WTC11 (cell line): ENCODE data around the gene FLT3. TPM values are rescaled to one million over a fixed set of nuclear protein-coding genes. Genes with fewer than 3 reads are reported as not detected.

Experiments
- ATAC-seq: fragments of 200-7000 bp; cut with Tn5 transposase; 2 replicates; pipeline ENCODE4 v1.10.0; 2021; ENCODE audit warnings: mild to moderate bottlenecking, moderate library complexity
- CTCF ChIA-PET: fragments of 300-600 bp; sonication (Branson Sonifier 250); formaldehyde crosslinking; loops from one replicate; lab custom pipeline; 2021; ENCODE audit warnings: antibody characterized with exemption; lab: Charles Lee
- POLR2A ChIA-PET: fragments of 350-600 bp; sonication (Branson Sonifier 250); formaldehyde crosslinking; loops from one replicate; lab custom pipeline; 2021; ENCODE audit warnings: antibody characterized with exemption; lab: Charles Lee
- DNase-seq: peaks from one replicate; pipeline ENCODE4 v3.0.0; 2021; ENCODE audit warnings: low spot score
- H3K27ac Mint-ChIP-seq: 2 replicates; pipeline ENCODE4 v1.8.0; 2021; ENCODE audit warnings: mixed read lengths
- H3K27me3 Mint-ChIP-seq: 2 replicates; pipeline ENCODE4 v1.8.0; 2021; ENCODE audit warnings: low read depth, mild to moderate bottlenecking, moderate library complexity, mixed read lengths
- H3K36me3 Mint-ChIP-seq: 2 replicates; pipeline ENCODE4 v1.8.0; 2021; ENCODE audit warnings: mixed read lengths
- H3K4me1 Mint-ChIP-seq: 2 replicates; pipeline ENCODE4 v1.8.0; 2022; ENCODE audit warnings: mixed read lengths
- H3K4me3 Mint-ChIP-seq: 2 replicates; pipeline ENCODE4 v1.8.0; 2021; ENCODE audit warnings: mild to moderate bottlenecking, moderate library complexity, mixed read lengths
- H3K9me3 Mint-ChIP-seq: 2 replicates; pipeline ENCODE4 v1.8.0; 2021; ENCODE audit warnings: mixed read lengths
- ATF1 ChIP-seq: sonication (generic); formaldehyde crosslinking; IDR thresholded peaks from 2 replicates; pipeline ENCODE4 v1.8.1; 2023; ENCODE audit warnings: mild to moderate bottlenecking, moderate library complexity, missing genetic modification reagents
- FOXJ3 ChIP-seq: sonication (generic); formaldehyde crosslinking; IDR thresholded peaks from 2 replicates; pipeline ENCODE4 v1.9.0; 2021; ENCODE audit warnings: missing genetic modification reagents, mild to moderate bottlenecking, borderline replicate concordance
- GRHL2 ChIP-seq: fragments of 250-450 bp; sonication (Bioruptor Pico); IDR thresholded peaks from 2 replicates; pipeline ENCODE4 v1.8.0; 2022; ENCODE audit warnings: mild to moderate bottlenecking, moderate library complexity; ENCODE audit not compliant: insufficient replicate concordance, severe bottlenecking
- GTF2I ChIP-seq: fragments of 250-450 bp; sonication (Bioruptor Pico); conservative IDR thresholded peaks from 2 replicates; pipeline ENCODE4 v1.4.0; 2021; ENCODE audit warnings: mild to moderate bottlenecking
- HMGA2 ChIP-seq: fragments of 250-450 bp; sonication (Bioruptor Pico); IDR thresholded peaks from 2 replicates; pipeline ENCODE4 v1.4.0; 2021; ENCODE audit warnings: mild to moderate bottlenecking, moderate library complexity
- JAZF1 ChIP-seq: fragments of 250-450 bp; sonication (Bioruptor Pico); IDR thresholded peaks from 2 replicates; pipeline ENCODE4 v1.9.0; 2021; ENCODE audit warnings: moderate library complexity, mild to moderate bottlenecking, inconsistent platforms
- JUN ChIP-seq: sonication (generic); formaldehyde crosslinking; IDR thresholded peaks from 2 replicates; pipeline ENCODE4 v1.8.0; 2023; ENCODE audit warnings: mild to moderate bottlenecking, missing genetic modification reagents
- KAT7 ChIP-seq: sonication (generic); formaldehyde crosslinking; IDR thresholded peaks from 2 replicates; pipeline ENCODE4 v1.8.1; 2023; ENCODE audit warnings: missing genetic modification reagents, mild to moderate bottlenecking, borderline replicate concordance
- MYBL2 ChIP-seq: sonication (generic); formaldehyde crosslinking; IDR thresholded peaks from 2 replicates; pipeline ENCODE4 v1.8.1; 2023; ENCODE audit warnings: mild to moderate bottlenecking, moderate library complexity, missing genetic modification reagents
- NFATC4 ChIP-seq: fragments of 250-450 bp; sonication (Bioruptor Pico); IDR thresholded peaks from 2 replicates; pipeline ENCODE4 v1.9.0; 2021; ENCODE audit warnings: mild to moderate bottlenecking
- NFE2L1 ChIP-seq: sonication (generic); formaldehyde crosslinking; IDR thresholded peaks from 2 replicates; pipeline ENCODE4 v1.8.1; 2023; ENCODE audit warnings: missing genetic modification reagents
- SMAD4 ChIP-seq: sonication (generic); formaldehyde crosslinking; IDR thresholded peaks from 2 replicates; pipeline ENCODE4 v1.8.0; 2022; ENCODE audit warnings: mild to moderate bottlenecking, missing genetic modification reagents
- SOX15 ChIP-seq: fragments of 250-450 bp; sonication (Bioruptor Pico); IDR thresholded peaks from 2 replicates; pipeline ENCODE4 v1.9.0; 2021; ENCODE audit warnings: mild to moderate bottlenecking
- TEAD4 ChIP-seq: sonication (generic); formaldehyde crosslinking; IDR thresholded peaks from 2 replicates; pipeline ENCODE4 v1.8.0; 2022; ENCODE audit warnings: mild to moderate bottlenecking, missing genetic modification reagents
- ZNF121 ChIP-seq: sonication (generic); formaldehyde crosslinking; IDR thresholded peaks from 2 replicates; pipeline ENCODE4 v1.8.0; 2023; ENCODE audit warnings: missing genetic modification reagents
- ZNF219 ChIP-seq: sonication (generic); formaldehyde crosslinking; IDR thresholded peaks from 2 replicates; pipeline ENCODE4 v1.8.0; 2023; ENCODE audit warnings: missing genetic modification reagents, mild to moderate bottlenecking, borderline replicate concordance
- ZNF263 ChIP-seq: sonication (generic); formaldehyde crosslinking; IDR thresholded peaks from 2 replicates; pipeline ENCODE4 v1.8.1; 2022; ENCODE audit warnings: low read depth, mild to moderate bottlenecking, moderate library complexity, missing genetic modification reagents
- ZNF396 ChIP-seq: fragments of 250-450 bp; sonication (Bioruptor Pico); IDR thresholded peaks from 2 replicates; pipeline ENCODE4 v1.8.0; 2021; ENCODE audit warnings: mild to moderate bottlenecking, moderate library complexity, borderline replicate concordance
- ZNF416 ChIP-seq: fragments of 250-450 bp; sonication (Bioruptor Pico); IDR thresholded peaks from 2 replicates; pipeline ENCODE4 v1.9.0; 2021; ENCODE audit warnings: mild to moderate bottlenecking, inconsistent platforms
- total RNA-seq: library from RNA; stranded (reverse); gene quantifications from 3 replicates; pipeline ENCODE4 v1.2.3, GENCODE V29; 2021
- TF ChIP-seq, protein P1 (sequence below): sonication (generic); formaldehyde crosslinking; IDR thresholded peaks from 2 replicates; pipeline ENCODE4 v1.8.1; 2023; ENCODE audit warnings: mild to moderate bottlenecking, moderate library complexity, missing genetic modification reagents
- TF ChIP-seq, protein P2 (sequence below): sonication (generic); formaldehyde crosslinking; IDR thresholded peaks from 2 replicates; pipeline ENCODE4 v1.8.0; 2022; ENCODE audit warnings: mild to moderate bottlenecking, missing genetic modification reagents
- TF ChIP-seq, protein P3 (sequence below): fragments of 250-450 bp; sonication (Bioruptor Pico); IDR thresholded peaks from 2 replicates; pipeline ENCODE4 v1.9.0; 2021; ENCODE audit warnings: mild to moderate bottlenecking
- TF ChIP-seq, protein P4 (sequence below): sonication (generic); formaldehyde crosslinking; IDR thresholded peaks from 2 replicates; pipeline ENCODE4 v1.8.0; 2023; ENCODE audit warnings: missing genetic modification reagents, mild to moderate bottlenecking, borderline replicate concordance
- TF ChIP-seq, protein P5 (sequence below): fragments of 250-450 bp; sonication (Bioruptor Pico); IDR thresholded peaks from 2 replicates; pipeline ENCODE4 v1.9.0; 2021; ENCODE audit warnings: mild to moderate bottlenecking, borderline replicate concordance
- TF ChIP-seq, protein P6 (sequence below): sonication (generic); formaldehyde crosslinking; IDR thresholded peaks from 2 replicates; pipeline ENCODE4 v1.8.1; 2023; ENCODE audit warnings: mild to moderate bottlenecking, missing genetic modification reagents, moderate library complexity

Gene FLT3
- total RNA-seq, 1 experiment from 2014 or later: 0.15 TPM

DNA sequence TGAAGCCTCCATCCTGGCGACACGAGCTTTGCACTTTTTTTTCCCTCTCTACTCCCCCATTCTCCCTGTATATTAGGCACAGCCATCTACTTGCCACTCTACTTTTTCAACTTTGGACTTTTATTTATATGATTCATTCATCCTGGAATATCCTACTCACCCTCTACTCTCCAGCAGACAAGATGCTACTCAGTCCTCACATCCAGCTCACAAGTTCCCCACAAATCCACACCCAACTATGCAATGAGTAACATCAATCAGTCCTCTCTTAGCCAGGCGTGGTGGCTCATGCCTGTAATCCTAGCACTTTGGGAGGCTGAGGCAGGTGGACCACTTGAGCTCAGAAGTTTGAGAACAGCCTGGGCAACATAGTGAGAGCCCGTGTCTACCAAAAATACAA lies 88.0 kb downstream of the FLT3 start:
- ATAC-seq (no peak), DNase-seq (no peak)
- Mint-ChIP-seq H3K4me3 (no peak overlapping the region), H3K4me1 (peaks cover 20% of the 10 kb centered on the region), H3K27me3 (peaks cover 6% of the 10 kb centered on the region; the same call in 1 of the 2 replicates), H3K36me3 (no peaks in the 10 kb centered on the region), H3K27ac (no peak overlapping the region), H3K9me3 (no peaks in the 10 kb centered on the region)
- CTCF ChIA-PET: no interaction called here
- POLR2A ChIA-PET: no interaction called here
- TF ChIP-seq SMAD4 (no peak), KAT7 (no peak), ZNF121 (CRISPR knock-in tag) (no peak), ZNF396 (CRISPR knock-in tag) (no peak), MYBL2 (CRISPR knock-in tag) (no peak), HMGA2 (no peak), GTF2I (CRISPR knock-in tag) (no peak), FOXJ3 (CRISPR knock-in tag) (no peak)
- TF ChIP-seq, protein P1, sequence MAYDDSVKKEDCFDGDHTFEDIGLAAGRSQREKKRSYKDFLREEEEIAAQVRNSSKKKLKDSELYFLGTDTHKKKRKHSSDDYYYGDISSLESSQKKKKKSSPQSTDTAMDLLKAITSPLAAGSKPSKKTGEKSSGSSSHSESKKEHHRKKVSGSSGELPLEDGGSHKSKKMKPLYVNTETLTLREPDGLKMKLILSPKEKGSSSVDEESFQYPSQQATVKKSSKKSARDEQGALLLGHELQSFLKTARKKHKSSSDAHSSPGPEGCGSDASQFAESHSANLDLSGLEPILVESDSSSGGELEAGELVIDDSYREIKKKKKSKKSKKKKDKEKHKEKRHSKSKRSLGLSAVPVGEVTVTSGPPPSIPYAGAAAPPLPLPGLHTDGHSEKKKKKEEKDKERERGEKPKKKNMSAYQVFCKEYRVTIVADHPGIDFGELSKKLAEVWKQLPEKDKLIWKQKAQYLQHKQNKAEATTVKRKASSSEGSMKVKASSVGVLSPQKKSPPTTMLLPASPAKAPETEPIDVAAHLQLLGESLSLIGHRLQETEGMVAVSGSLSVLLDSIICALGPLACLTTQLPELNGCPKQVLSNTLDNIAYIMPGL (CRISPR knock-in tag): no peak
- TF ChIP-seq, protein P2, sequence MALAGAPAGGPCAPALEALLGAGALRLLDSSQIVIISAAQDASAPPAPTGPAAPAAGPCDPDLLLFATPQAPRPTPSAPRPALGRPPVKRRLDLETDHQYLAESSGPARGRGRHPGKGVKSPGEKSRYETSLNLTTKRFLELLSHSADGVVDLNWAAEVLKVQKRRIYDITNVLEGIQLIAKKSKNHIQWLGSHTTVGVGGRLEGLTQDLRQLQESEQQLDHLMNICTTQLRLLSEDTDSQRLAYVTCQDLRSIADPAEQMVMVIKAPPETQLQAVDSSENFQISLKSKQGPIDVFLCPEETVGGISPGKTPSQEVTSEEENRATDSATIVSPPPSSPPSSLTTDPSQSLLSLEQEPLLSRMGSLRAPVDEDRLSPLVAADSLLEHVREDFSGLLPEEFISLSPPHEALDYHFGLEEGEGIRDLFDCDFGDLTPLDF (CRISPR knock-in tag): no peak

DNA sequence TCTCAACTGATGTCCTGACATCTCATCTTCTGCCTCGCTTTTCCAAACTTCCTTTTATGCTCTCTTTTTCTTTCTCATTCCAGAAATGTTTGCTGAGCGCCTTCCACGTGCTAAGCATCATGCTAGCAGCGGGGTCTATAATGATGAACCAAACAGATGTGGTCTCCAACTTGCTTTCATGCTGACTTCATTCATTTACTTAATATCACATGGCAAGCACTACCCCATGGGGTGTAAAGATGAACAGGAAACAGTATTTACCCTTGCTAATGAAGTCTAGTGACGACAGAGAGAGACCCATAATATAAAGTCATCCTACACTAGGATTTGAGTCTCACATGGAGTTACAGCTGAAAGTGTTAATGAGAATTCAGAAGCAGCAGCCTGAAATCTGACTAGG lies 90.3 kb downstream of the FLT3 start:
- no peak for ATAC-seq
- H3K36me3 Mint-ChIP-seq: no peaks in the 10 kb centered on the region
- H3K27ac Mint-ChIP-seq: no peak overlapping the region
- H3K4me1 Mint-ChIP-seq: peaks cover 18% of the 10 kb centered on the region
- ChIA-PET CTCF (interaction anchor here (0.8 kb wide), 1 partner anchor 787 kb away, joined by 3 read pairs; no protein-coding TSS in a partner anchor), POLR2A (no interaction called here)
- no peaks in the 10 kb centered on the region for H3K9me3 Mint-ChIP-seq
- TF ChIP-seq ZNF396 (CRISPR knock-in tag) (no peak), NFATC4 (CRISPR knock-in tag) (no peak), SOX15 (no peak), TEAD4 (CRISPR knock-in tag) (no peak), ZNF263 (CRISPR knock-in tag) (no peak), ZNF416 (CRISPR knock-in tag) (no peak), ATF1 (no peak), JUN (CRISPR knock-in tag) (no peak), NFE2L1 (CRISPR knock-in tag) (no peak), ZNF219 (no peak), GTF2I (CRISPR knock-in tag) (no peak), JAZF1 (CRISPR knock-in tag) (no peak), GRHL2 (CRISPR knock-in tag) (no peak)
- TF ChIP-seq, protein P3, sequence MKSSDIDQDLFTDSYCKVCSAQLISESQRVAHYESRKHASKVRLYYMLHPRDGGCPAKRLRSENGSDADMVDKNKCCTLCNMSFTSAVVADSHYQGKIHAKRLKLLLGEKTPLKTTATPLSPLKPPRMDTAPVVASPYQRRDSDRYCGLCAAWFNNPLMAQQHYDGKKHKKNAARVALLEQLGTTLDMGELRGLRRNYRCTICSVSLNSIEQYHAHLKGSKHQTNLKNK (CRISPR knock-in tag): no peak
- TF ChIP-seq, protein P4, sequence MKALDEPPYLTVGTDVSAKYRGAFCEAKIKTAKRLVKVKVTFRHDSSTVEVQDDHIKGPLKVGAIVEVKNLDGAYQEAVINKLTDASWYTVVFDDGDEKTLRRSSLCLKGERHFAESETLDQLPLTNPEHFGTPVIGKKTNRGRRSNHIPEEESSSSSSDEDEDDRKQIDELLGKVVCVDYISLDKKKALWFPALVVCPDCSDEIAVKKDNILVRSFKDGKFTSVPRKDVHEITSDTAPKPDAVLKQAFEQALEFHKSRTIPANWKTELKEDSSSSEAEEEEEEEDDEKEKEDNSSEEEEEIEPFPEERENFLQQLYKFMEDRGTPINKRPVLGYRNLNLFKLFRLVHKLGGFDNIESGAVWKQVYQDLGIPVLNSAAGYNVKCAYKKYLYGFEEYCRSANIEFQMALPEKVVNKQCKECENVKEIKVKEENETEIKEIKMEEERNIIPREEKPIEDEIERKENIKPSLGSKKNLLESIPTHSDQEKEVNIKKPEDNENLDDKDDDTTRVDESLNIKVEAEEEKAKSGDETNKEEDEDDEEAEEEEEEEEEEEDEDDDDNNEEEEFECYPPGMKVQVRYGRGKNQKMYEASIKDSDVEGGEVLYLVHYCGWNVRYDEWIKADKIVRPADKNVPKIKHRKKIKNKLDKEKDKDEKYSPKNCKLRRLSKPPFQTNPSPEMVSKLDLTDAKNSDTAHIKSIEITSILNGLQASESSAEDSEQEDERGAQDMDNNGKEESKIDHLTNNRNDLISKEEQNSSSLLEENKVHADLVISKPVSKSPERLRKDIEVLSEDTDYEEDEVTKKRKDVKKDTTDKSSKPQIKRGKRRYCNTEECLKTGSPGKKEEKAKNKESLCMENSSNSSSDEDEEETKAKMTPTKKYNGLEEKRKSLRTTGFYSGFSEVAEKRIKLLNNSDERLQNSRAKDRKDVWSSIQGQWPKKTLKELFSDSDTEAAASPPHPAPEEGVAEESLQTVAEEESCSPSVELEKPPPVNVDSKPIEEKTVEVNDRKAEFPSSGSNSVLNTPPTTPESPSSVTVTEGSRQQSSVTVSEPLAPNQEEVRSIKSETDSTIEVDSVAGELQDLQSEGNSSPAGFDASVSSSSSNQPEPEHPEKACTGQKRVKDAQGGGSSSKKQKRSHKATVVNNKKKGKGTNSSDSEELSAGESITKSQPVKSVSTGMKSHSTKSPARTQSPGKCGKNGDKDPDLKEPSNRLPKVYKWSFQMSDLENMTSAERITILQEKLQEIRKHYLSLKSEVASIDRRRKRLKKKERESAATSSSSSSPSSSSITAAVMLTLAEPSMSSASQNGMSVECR (CRISPR knock-in tag): no peak
- TF ChIP-seq, protein P5, sequence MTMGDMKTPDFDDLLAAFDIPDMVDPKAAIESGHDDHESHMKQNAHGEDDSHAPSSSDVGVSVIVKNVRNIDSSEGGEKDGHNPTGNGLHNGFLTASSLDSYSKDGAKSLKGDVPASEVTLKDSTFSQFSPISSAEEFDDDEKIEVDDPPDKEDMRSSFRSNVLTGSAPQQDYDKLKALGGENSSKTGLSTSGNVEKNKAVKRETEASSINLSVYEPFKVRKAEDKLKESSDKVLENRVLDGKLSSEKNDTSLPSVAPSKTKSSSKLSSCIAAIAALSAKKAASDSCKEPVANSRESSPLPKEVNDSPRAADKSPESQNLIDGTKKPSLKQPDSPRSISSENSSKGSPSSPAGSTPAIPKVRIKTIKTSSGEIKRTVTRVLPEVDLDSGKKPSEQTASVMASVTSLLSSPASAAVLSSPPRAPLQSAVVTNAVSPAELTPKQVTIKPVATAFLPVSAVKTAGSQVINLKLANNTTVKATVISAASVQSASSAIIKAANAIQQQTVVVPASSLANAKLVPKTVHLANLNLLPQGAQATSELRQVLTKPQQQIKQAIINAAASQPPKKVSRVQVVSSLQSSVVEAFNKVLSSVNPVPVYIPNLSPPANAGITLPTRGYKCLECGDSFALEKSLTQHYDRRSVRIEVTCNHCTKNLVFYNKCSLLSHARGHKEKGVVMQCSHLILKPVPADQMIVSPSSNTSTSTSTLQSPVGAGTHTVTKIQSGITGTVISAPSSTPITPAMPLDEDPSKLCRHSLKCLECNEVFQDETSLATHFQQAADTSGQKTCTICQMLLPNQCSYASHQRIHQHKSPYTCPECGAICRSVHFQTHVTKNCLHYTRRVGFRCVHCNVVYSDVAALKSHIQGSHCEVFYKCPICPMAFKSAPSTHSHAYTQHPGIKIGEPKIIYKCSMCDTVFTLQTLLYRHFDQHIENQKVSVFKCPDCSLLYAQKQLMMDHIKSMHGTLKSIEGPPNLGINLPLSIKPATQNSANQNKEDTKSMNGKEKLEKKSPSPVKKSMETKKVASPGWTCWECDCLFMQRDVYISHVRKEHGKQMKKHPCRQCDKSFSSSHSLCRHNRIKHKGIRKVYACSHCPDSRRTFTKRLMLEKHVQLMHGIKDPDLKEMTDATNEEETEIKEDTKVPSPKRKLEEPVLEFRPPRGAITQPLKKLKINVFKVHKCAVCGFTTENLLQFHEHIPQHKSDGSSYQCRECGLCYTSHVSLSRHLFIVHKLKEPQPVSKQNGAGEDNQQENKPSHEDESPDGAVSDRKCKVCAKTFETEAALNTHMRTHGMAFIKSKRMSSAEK (CRISPR knock-in tag): no peak
- TF ChIP-seq, protein P6, sequence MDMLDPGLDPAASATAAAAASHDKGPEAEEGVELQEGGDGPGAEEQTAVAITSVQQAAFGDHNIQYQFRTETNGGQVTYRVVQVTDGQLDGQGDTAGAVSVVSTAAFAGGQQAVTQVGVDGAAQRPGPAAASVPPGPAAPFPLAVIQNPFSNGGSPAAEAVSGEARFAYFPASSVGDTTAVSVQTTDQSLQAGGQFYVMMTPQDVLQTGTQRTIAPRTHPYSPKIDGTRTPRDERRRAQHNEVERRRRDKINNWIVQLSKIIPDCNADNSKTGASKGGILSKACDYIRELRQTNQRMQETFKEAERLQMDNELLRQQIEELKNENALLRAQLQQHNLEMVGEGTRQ (CRISPR knock-in tag): no peak
- no peak overlapping the region for H3K4me3 Mint-ChIP-seq
- peaks cover 4% of the 10 kb centered on the region; the same call in 1 of the 2 replicates for H3K27me3 Mint-ChIP-seq
- no peak for DNase-seq
